GM21390 (cell line): ENCODE data around the gene SGCB.

ENCODE experiments used
- ATAC-seq: cut with Tn5 transposase; IDR thresholded peaks from one replicate; pipeline ENCODE4 v1.9.1; 2021; ENCODE audit not compliant: unreplicated experiment

Gene SGCB

DNA sequence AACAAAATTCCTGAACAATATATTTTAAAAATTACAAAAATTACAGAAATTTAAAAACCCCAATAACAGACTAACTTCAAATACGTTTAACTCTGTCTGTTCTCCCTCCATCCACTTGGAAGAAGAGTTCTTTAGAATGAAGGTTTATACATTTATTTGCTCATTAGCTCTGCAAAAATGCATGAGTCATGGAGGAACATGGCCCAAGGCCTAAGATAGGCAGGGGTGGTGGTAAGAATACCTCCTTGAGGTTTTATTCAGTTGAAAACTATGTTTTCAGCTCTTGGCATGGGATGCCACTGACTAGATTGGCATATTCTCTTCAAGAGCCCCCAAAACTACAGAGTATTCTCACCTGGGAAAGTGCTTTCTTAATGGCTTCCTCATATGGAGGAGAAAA, 9.1 kb downstream of the SGCB start:
- no peak for ATAC-seq

DNA sequence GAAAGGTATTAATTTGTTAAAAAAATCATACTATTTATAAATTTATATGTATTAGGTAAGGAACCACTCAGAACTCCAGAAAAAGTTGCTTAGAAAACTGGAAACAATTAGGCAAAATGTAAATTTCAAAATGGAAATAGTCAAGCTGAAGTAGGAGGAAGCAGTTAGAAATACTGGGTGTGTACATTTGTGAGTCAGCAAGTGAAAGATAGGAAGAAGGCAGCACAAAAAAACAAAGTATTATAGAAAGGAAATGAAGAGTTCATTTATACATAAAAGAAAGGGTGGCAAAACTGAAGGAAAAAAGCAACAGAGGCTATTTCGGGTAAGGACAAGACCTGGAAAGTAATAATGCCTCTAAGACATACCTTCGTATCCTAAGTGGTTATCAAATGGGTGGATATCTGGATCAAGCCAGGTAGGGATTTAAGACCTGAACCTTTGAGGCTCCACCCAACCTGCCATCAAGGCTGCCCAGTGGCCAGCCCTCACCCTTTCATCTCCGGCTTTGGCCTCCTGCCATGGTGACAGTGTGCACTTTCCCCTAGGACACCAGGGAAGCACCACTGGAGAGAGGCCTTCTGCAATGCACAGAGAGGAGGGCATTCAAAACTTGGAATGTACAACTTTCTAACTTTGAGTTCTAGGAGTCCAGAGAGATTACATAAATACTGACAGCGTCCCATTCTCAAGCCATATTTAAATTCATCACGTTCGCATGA, 18.0 kb downstream of the SGCB start, which contains the start of gene LRRC66:
LRRC66 (minus strand) TSS at position 428 of the 722 bp plus-strand sequence. CDS start 2,750 bp downstream, outside the sequence.
- no peak for ATAC-seq

DNA sequence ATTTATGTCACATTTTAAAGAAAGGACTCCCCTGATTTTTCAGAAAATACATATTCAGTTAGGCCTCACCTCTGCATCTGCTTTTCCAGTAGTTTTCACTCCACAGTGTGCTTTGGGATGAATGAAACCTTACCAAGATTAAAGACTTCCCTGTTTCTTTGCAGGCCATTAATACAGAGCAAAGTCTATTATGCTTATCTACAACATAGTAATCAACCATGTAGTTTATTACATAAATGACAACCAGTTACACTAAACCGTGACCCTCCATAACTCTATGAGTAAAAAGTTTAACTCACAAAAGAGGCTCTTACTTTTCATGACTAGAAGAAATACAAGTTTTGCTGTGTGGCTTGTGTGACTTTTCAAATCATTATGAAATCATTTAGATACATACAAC, 20.3 kb downstream of the SGCB start:
- ATAC-seq = no peak

DNA sequence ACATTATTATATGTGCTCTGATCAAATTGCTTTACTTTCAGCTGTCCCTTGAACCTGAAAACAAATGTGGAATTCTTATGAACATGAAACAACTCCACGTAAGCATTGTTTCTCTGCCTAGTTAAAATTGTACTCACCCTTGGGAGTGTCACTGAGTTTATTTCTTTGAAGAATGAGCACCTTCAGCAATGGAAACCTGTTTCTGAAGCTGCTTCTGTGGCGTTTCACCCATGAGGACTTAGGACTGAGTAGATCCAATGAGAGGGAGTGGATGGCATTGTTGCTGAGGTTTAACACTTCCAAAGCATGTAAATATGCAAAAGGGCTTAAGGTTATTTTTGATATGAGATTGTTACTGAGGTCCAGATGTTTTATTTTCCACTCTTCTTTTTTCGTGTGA, 21.1 kb downstream of the SGCB start:
- no peak for ATAC-seq

DNA sequence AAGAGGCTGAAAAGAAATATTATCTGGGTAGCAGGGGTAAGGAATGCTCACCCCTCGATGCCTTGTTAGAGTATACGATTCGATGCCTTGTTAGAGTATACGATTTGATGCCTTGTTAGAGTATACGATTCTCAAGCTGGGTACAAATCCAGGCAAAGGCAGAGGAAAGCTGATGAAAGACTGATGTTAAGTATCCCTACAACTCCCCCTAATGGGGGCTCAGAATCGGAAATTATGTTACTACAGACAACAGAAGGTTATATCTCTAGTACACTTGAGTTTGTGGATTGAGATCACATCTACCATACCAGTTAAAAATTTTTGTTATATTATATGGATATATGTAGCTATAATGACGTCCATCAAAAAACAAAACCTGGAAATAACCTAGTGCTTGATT, 22.7 kb downstream of the SGCB start:
- no peak for ATAC-seq

DNA sequence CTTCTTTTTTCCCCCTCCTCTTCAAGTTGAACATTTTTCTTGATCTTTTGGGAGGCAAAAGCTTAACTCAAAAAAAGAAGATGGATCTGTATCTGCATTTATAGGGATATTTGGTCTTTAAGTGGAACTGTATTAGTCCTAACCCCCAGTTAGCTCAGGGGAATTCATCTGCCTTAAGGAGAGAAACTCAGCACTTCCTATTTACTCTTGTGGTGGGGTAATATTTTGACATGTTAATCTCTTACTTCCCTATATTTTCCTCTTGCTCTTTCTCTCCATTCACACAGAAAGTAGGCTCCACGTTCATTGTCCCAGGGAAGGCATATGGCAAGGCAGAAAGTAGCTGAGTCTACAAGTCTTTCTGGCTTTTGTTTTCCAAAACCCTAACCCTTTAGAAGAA, 23.2 kb downstream of the SGCB start:
- ATAC-seq = no peak

DNA sequence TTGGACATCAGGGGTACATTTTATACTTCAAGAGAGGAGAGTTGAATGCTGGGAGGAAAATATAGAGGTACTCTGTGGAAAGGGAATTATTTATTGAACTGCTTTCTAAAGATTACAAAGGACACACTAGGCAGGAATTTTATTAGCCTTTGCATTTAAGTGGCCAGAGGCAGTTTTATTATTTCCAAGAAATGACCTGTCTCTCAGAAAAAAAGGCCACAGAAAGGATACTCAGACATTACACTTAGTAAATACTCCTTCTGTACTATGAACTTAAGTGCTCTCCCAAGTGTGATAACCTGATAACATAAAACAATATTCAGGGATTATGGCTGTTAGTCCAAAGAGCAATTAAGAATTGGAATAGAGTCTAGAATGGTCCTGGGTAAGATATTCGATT, 25.4 kb downstream of the SGCB start:
- ATAC-seq = no peak

DNA sequence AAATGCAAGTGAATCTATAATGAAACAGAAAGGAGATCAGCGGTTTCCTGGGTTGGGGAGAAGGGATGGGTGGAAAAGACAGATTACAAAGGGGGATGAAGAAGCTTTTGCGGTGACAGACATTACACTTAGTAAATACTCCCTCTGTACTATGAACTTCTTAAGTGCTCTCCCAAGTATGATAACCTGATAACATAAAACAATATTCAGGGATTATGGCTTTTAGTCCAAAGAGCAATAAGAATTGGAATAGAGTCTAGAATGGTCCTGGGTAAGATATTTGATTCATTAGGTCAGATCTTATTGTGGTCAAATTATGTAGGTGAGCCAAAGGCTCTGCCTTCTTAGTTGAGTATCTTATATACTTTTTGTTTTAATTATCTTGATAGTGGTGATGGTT, 27.1 kb downstream of the SGCB start:
- ATAC-seq = no peak

DNA sequence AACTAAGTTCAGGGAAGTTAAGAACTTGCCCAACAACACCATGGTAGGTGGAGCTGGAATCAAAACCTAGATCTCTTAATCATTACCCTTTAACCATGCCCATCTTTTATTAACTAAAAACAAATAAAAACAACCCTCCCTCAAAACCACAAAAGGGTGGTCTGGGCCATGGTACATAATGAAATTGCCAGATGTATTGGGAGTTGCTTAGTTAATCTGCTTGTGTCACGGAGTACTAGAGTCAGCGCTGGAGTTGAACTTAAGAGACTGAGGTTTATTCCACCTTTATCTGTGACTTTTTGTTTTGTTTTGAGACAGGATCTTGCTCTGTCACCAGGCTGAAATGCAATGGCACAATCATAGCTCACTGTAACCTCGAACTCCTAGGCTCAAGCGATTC, 31.2 kb downstream of the SGCB start:
- no peak for ATAC-seq

DNA sequence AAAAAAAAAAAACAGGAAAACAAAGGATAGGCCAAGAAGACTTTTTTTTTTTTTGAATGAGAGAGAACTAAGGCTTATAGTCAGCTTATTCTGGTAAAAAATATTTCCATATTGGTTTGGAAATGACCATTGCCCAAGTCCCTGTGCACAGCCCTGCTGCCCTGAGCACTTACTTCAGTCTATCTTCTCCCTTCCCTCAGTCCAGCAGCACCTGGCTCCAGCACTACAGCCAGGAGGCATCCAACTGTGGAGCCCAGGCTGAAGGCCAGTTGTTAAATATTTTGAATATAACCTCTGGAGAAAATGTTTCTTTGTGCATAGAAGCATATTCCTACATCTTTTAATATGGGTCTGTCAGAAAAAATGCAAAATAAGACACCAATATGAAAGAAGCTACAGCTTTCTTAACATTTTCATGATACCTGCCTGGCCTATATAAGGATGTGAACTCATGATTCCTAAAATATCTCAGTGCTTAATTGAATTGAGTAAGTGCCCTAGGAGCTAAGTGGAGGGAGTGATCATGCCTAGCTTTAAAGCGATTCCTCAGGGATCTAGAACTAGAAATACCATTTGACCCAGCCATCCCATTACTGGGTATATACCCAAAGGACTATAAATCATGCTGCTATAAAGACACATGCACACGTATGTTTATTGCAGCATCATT, 32.4 kb downstream of the SGCB start:
- no peak for ATAC-seq

DNA sequence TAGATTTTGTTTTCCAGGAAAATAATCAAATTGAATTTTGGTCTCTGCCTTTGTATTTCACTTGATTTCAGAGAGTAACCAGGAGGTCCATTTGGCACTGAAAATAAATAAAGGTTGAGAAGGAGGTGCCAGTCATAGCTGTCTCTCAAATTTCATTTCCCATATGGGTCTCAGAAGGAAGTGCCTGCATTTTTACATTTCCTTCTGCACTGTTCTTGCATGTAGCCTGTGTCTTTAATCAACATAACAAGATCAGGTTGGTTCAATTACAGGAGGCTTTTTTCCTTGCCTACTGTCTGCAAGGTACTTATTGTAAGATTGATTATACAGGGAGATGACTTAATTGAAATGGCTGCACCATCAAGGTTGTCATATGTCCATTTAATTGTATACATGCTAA, 33.7 kb downstream of the SGCB start:
- no peak for ATAC-seq

DNA sequence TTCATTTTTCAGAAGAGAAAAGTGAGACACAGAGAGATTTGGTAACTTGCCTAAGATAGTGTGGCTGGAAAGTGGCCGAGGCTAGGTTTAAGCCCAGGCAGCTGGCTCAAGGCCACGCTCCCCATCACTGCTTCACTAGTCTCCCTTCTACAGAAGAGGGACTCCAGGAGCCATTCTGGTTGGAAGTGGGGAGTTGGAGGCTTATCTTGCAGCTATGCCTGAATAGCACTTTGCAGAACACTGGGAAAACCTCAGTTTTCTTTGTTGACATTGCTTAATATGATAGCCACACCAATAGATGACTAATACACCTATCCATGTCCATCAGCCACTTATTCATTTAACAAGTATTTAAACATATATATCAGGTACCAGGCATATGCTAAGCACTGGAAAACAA, 36.5 kb downstream of the SGCB start:
- ATAC-seq = no peak

DNA sequence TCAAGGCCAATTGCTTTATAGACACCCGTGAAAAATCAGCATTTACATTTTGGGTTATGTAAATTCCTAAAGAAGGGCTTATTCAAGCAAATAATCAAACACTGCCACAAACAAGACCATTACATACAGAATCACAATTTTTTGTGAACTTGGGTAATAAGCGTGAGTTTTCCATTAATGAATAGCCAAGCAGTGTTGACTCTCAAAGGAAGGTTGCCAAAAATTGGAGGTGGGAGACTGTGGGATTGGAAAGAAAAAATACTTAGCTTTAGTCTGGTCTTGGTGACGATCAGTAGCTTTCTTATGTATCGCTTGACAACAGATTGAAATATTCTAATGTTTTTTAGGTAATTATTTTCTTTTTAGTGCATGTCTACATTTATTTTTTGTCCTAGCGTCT, 38.8 kb downstream of the SGCB start:
- no peak for ATAC-seq

DNA sequence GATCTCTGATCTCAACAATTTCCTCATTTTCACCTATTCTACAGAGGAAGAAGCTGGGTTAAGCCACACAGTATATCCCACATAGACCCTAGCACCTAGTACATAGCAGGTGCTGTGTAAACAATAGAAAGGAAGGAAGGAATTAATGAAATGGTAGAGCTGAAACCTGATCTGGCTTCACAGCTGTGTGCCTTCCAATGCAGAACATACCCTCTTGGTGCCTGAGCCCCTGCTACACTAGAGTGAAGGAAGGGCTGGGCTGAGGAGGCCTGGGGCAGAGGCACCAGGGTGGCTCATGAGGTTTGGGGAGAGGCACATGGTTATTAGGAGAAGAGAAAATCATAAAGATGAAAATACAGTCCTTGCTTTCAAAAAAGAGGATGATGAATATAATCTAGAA, 39.3 kb downstream of the SGCB start:
- no peak for ATAC-seq

DNA sequence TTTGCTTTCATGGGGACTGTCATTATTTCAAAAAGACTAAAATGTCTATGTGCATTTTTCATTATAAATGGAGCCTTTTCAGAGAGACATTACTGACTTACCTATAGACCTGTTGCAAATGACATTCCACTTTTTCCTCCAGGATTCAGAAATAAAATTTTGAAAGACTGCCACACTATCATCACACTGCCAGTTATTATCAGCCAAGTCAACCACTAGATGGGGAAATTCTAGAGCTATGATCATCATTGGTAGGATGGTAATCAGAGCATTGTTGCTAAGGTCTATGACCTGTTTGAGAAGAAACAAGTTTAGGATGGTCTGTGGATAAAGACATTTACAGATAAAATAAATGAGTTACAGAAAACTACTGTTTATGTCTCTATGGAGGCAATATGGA, 40.5 kb downstream of the SGCB start:
- ATAC-seq = no peak

DNA sequence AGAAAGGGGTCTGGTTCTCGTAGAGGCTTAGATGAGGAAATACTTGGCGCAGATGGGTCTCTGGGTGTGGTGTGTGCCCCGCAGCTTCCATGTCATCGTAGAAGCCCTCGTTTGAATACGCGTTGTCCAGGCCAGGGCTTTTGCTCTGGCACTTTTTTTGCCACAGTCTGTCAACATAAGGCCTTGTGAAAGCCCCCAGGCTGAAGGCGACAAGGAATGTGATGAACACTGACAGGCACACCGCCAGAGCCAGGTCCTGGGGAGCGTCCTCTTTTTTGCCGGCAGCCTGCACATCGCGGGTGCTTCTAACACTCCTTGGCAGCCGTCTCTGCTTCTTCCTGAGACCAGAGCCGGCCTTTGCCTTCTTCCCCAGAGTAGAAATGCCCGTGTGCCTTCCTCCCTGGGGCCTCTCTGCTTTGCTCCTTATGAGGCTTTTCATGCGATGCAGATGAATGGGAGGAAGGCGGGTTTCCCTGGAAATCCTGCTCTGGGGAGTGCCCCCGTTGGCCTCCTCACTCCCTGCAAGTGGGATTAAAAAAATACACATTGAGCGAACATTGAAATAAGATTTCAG, 42.4 kb downstream of the SGCB start:
- ATAC-seq = no peak
